NB4 (cell line): Measurements from ENCODE around the gene CYTH3.

Source experiments
- MAX ChIP-seq: IDR thresholded peaks from 2 replicates; pipeline ENCODE4 v1.6.1; 2011; ENCODE audit warnings: low read depth, low read length
- MYC ChIP-seq: IDR thresholded peaks from 2 replicates; pipeline ENCODE4 v1.6.1; 2011; ENCODE audit warnings: low read depth, low read length
- POLR2A ChIP-seq: IDR thresholded peaks from 2 replicates; pipeline ENCODE4 v1.6.1; 2011; ENCODE audit warnings: mild to moderate bottlenecking; ENCODE audit not compliant: insufficient read length; ENCODE audit errors: extremely low read depth
- TF ChIP-seq, protein P1 (sequence below): IDR thresholded peaks from one replicate; pipeline ENCODE4 v1.5.1; 2012; ENCODE audit warnings: low read depth, low read length

- TF ChIP-seq, protein P1, sequence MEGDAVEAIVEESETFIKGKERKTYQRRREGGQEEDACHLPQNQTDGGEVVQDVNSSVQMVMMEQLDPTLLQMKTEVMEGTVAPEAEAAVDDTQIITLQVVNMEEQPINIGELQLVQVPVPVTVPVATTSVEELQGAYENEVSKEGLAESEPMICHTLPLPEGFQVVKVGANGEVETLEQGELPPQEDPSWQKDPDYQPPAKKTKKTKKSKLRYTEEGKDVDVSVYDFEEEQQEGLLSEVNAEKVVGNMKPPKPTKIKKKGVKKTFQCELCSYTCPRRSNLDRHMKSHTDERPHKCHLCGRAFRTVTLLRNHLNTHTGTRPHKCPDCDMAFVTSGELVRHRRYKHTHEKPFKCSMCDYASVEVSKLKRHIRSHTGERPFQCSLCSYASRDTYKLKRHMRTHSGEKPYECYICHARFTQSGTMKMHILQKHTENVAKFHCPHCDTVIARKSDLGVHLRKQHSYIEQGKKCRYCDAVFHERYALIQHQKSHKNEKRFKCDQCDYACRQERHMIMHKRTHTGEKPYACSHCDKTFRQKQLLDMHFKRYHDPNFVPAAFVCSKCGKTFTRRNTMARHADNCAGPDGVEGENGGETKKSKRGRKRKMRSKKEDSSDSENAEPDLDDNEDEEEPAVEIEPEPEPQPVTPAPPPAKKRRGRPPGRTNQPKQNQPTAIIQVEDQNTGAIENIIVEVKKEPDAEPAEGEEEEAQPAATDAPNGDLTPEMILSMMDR: no peak
- TF ChIP-seq POLR2A: no peak
- no peak for TF ChIP-seq MAX
- no peak for TF ChIP-seq MYC
Measured at GRCh38 chr7:6316226-6316625, 43.8 kb upstream of the CYTH3 start.
